Activated gamma-delta T cell treated with Interleukin-2 at 50 U/mL for 16 hours (primary cell): ENCODE data around the gene GPBAR1.

Experiments used
- DNase-seq: peaks from one replicate; pipeline ENCODE4 v3.0.0-alpha.2; 2020

GPBAR1 gene

DNA sequence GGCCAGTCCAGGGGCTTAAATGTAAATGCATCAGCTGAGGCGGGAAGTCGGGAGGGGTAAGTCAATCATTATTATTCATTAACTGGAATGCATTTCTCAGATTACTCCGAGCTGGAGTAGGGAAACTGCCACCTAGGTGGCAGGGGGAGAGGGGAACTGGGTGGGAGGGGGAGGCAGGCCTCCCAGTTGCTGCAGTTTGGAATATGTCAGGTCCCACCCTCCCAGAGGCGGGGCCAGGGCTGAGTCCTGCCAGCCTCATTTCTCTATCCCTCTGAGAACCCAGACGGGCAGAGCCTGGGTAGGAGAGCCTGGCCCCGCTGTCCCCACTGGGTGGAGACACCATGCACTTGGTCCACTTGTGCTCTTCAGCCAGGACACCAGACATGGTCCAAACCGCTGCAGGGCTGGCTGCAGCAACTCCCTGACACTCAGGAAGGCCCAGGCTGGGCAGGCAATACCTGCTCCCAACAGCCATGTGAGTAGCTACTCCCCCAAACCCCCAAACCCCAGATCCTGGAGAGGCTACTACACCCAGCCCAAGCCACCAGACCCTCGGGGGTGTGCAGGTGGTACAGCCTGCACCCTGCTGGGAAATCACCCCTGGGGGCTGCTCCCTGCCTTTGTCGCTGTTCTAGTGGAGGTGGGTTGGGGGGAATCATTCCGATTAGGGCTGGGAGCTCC, at the start of gene GPBAR1:
TSS of gene GPBAR1 (plus strand) at position 274 of the 681 bp plus-strand sequence. CDS start 1,710 bp downstream, outside the sequence.
- DNase-seq: no peak

- no peak for DNase-seq
These were observed 46.7 kb upstream of the GPBAR1 start for GRCh38 chr2:218214116-218214515.

GRCh38 chr2:218216336-218216673, 44.5 kb upstream of the GPBAR1 start:
- no peak for DNase-seq

DNA sequence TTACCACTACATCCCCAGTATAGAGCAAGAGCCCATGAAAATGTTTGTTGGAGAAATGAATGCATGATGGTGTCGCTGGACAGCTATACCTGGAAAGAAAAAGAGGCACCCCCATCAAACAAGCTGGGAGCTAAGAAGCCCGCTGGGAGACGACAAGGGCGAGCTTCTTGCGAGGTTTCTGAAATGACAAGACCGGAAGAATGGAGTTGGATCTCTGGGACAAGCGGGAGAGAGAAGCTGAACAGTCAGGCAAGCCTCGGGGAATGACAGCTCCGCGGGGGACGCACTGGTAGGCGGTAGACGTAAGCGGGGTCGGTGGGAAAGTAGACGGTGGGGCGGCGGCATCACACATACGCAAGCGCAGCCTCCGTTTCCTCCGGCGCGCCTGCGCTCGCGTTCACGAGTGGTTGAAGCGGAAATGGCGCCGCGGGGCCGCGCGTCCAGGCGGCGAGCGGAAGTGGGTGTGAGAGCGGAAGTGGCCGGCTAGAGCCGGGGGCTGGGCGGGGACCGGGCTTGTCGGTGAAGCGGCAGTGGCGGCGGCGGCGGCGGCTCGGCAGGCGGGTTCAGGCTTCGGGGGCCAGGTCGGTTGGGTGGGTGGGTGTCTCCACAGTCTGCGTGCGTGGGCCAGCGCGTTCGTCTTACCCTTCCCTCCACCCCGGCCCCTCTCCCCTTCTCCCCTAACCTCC, 44.0 kb upstream of the GPBAR1 start, which contains the start of gene ARPC2:
TSS of gene ARPC2 (plus strand) at position 516 of the 686 bp plus-strand sequence. CDS start 282 bp downstream, outside the sequence.
- DNase-seq: peak; percentile 94

DNA sequence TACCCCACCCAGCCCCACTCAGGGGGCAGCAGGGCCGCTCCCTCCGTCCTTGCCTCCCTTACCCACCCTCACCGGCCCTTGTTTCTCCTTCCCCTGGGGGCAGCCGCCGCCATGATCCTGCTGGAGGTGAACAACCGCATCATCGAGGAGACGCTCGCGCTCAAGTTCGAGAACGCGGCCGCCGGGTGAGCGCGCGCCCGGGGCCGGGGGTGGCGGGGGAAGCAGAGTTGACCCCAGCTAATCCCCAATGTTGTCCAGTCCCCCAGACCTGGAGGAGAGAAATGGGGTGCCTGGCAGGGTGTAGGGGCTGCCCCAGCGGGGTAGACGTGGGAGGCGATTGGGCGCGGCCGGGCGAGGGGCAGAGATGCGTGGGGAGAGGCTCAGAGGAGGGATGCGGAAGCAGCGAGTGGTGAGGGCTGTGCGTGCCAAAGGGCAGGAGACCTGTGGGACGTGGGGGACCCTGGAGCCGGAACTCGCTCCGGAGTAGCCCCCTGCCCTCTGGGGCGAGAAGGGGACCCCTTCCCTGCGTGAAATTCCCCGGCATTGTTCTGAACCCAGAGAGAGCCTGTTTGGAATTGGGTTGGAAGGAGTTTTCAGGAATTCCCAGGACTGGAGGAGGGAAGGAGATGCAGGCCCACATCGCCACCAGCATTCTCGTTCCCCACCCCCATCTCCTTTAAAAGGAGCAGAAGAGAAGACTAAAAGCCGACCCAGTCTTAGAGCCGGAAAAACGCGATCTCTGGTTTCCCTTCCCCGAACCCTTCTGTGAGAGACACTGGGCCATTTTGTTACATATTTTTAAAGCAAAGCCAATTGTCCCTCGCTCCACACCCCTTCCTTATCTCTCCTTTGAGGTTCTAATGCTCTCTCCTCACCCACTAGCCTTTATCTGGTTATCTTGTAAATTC, 43.2 kb upstream of the GPBAR1 start:
- peak; percentile 61 for DNase-seq

DNA sequence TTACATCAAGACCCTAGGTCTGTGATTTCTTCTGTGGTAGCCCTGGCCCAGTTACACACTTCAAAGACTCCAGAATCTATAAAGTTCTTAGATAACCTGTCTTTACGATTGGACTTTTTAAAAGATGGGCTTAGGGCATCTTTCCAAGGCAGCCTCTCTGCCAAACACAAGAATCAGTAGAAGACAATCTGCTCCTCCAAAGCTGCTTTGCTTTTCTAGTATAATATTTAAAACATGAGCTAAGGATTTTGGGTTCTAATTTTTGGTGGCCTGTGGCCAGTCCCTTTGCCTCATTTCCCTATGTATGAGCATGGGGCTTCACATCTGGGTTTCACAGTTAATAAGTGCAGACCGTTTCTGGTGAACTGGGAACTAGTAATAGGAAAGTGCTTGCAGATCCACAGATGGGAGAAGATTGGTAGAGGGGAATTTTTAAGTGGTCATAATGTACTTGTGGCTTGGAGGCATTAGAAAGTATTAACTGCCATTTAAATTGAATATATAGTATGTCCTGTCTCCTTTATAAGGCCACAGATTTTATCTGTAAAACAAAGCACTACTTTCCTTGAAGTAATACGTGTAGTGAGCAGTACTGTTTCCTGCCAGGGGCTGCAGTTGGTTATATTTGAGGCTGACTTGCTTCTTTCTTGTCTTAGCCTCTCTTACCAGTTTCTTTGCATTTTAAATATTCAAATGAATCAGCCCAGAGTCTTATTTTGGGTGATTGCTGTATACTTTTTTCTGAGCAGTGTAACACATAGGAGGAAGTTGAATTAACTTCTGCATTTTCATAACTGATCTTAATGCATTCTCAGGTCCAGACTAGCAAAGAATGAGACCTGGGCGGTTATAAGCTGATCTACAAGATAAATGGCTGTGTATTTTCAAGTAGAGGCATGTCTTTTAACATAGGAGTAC, 42.3 kb upstream of the GPBAR1 start:
- DNase-seq: no peak

GRCh38 chr2:218219934-218220333, 40.9 kb upstream of the GPBAR1 start:
- DNase-seq: no peak

DNA sequence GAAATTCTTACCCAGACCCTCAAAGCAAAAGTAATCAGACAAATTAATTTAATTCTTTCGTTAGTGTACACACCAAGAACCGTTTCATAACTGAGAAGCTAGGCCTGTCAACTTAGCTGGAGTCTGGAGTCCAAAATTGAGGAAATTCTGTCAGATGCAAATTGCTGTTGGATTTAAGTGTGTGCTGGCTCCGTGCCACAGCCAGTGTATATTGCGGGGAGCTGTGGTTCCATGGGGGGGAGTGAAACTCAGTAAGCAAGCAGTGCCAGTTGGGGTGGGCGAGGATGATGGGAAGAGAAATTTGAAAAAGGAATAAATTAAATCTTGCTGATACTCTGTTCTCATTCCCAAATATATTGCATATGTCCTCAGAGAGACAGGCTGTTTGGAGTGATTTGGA, 39.8 kb upstream of the GPBAR1 start:
- DNase-seq: no peak

DNA sequence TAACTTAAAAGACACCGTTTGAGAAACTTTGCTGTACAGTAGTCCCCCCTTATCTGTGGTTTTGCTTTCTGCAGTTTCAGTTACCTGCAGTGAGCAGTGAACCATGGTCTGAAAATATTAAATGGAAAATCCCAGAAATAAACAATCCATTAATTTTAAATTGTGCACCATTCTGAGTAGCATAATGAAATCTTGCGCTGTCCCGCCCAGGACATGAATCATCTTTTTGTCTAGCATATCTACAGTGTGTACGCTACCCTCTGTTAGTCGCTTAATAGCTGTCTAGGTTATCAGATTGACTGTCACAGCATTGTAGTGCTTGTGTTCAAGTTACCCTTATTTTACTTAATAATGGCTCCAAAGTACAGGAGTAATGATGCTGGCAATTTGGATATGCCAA, 37.8 kb upstream of the GPBAR1 start:
- DNase-seq: no peak

GRCh38 chr2:218224186-218224585, 36.6 kb upstream of the GPBAR1 start:
- no peak for DNase-seq

- DNase-seq: no peak
These were observed 33.9 kb upstream of the GPBAR1 start for GRCh38 chr2:218226903-218227302.

DNA sequence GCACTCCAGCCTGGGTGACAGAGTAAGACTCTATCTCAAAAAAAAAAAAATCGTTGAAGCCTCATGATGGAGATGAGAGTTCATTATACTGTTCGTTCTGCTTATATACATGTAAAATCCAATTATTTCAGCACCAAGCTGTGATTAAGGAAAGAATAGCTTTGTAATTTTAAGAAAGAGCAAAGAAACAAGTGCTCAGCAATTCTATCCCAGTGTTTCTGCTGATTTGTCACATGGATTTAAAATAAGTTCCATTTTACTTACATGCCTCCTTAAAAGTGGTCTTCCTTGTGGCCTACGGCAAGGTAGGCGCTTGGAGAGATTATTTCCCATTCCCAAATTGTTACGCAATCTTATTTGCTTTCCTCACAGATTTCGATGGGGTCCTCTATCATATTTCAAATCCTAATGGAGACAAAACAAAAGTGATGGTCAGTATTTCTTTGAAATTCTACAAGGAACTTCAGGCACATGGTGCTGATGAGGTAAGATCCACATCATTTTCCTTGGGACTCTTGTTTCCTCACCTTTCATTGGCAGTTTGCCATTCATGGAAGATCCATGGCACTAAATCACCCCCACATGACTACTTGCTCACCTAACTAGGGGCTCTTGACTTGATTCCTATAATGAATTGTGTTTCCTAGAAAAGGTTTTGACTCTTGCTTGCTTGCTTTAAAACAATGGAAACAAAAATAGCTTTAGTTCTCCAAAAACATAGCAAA, 32.3 kb upstream of the GPBAR1 start:
- no peak for DNase-seq

DNA sequence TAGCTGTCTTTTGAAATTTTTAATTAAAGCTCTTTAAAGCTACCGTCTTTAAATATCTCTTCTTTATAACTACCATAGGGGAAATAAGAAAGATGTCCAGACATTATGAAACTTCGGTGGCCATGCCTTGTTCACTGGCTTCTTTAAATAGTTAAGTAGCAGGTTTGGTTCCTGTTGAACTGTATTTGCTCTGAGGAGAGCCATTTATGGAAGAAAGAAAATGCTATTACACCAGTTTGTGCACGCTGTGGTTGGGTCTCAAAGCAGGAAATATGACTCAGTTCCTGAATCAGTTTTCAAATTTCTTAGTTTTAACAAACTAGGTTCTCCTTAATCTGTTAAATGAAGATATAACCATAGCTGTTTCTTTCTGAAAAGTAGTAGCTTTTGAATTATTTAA, 31.6 kb upstream of the GPBAR1 start:
- peak; percentile 38 for DNase-seq

DNA sequence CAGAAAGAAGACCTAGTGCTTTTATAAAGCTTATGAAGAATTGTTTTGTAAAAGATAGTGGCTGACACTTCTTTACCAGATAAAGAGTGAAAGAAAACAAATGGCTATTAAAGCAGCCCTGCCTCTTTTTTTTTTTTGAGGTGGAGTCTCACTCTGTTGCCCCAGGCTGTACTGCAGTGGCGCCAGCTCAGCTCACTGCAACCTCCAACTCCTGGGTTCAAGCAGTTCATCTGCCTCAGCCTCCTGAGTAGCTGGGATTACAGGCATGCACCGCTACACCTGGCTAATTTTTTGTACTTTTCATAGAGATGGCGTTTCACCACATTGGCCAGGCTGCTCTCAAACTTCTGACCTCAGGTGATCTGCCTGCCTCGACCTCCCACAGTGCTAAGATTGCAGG, 31.0 kb upstream of the GPBAR1 start:
- DNase-seq: no peak

DNA sequence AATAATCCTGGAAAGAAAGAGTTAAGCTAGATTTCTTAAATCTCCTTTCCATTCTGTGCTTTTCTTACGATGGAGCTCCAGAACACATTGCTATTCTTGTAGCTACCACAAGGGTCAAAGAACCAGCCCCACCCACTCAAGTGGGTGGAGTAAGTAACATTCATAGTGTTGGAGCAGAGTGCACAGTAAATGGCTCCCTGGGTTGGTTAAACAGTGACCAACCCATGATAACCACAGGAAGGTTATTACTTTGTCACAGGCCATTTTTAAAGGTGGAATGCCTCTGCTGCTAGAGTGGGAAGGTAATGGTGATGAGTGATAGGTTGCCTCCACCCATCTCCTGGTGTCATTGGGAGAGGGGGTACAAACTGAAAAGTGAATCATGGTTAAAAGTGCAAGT, 29.9 kb upstream of the GPBAR1 start:
- DNase-seq: no peak

- no peak for DNase-seq
These were observed 27.3 kb upstream of the GPBAR1 start for GRCh38 chr2:218233543-218233942.

DNA sequence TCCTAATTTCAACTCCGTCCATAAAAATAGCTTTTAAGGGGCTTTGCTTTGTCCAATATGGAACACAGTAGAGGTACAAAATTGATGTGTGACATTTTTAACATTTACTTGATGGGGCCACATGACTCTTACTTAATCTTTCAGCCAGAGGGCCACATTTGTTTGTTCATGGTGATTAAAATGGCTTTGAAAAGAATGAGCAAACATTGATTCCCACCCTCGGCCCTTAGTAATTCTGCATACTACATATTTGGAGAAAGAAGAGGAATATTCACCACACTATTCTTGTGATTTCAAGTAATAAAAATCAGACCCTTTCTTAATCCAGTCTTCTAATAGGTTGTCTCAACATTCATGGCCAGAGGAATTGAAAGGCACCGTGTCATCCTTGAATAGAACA, 26.3 kb upstream of the GPBAR1 start:
- DNase-seq: no peak

GRCh38 chr2:218235017-218235416, 25.8 kb upstream of the GPBAR1 start:
- DNase-seq: no peak

DNA sequence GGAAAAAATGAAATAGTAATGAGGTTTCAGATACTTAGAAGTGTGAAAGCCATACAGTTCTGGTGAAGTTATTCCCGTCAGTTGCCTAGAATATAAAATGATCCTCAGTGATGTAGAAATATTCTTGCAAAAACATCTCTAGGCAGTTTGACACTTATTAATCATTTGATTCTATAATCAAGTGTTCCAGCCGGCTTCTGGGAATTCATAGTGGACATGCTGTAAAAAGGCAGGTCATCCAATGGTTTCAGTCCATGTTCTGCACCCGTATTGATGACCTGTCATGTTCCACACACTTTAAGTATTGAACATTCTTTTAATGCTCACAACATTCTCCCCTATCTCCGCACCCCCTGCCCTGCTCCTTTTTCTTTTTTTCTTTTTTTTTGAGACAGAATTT, 24.0 kb upstream of the GPBAR1 start:
- DNase-seq: no peak

DNA sequence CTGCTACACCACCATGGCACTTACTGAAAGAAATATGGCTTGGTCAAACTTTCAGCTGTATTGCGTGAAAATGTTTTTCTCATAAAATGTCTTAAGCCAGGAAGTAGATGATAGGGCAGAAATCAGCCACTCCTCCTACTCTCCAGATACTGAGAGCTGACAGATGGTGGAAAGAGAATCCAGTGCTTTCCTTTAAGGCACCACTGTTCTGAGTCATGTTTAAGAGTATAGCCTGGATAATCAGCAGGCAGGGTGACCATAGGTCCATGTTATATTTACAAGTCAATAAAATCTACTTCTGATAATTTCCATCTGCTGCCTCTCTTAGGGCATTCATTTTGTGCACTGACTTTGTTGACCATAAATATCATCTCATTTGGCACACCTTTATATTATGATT, 21.9 kb upstream of the GPBAR1 start:
- no peak for DNase-seq

- DNase-seq: no peak
These were observed 16.6 kb upstream of the GPBAR1 start for GRCh38 chr2:218244204-218244603.

- no peak for DNase-seq
These were observed 16.1 kb upstream of the GPBAR1 start for GRCh38 chr2:218244665-218245064.
